HG02852 (cell line): ENCODE measurements around the gene MSANTD3.

Source experiments
- ATAC-seq: cut with Tn5 transposase; IDR thresholded peaks from one replicate; pipeline ENCODE4 v1.9.1; 2021; ENCODE audit warnings: mild to moderate bottlenecking, moderate library complexity; ENCODE audit not compliant: unreplicated experiment

The MSANTD3 gene

DNA sequence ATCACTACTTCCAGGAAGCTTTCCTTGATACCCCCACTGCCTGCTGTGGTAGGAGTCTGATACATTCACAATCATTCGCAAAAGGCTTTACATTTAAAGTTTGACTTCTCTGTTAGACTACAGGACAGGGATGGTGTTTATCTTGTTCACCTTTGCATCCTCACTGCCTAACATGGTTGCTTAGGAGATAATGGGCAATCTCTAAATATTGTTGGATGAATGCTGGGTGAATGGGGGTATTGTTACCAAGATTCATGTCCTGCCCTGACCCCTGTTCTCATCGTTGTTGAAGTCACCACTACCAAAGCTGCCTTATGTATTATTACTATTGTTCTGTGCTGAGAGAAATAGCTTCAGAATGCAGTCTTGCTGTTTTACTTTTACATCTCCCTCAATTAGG, 38.3 kb downstream of the MSANTD3 start:
- no peak for ATAC-seq

GRCh38 chr9:100465761-100466160, 38.8 kb downstream of the MSANTD3 start:
- ATAC-seq = no peak

GRCh38 chr9:100466171-100466828, 39.4 kb downstream of the MSANTD3 start:
- ATAC-seq = no peak

- ATAC-seq = no peak
Measured at GRCh38 chr9:100466829-100467221, 39.9 kb downstream of the MSANTD3 start.

DNA sequence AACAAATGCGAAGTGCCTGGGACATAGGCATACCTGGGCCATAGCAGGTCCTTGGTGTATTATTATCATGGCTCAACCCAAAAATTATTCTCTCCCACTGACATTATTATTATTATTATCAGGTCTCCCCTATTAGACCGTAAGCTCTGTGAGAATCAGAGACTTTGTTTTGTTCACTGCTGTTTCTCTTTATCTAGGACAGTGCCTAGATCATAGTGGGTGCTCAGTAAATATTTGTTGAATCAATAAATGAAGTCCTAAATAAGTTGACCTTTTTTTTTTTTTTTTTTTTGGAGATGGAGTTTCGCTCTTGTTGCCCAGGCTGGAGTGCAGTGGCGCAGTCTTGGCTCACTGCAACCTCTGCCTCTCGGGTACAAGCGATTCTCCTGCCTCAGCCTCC, 41.1 kb downstream of the MSANTD3 start:
- ATAC-seq = no peak

DNA sequence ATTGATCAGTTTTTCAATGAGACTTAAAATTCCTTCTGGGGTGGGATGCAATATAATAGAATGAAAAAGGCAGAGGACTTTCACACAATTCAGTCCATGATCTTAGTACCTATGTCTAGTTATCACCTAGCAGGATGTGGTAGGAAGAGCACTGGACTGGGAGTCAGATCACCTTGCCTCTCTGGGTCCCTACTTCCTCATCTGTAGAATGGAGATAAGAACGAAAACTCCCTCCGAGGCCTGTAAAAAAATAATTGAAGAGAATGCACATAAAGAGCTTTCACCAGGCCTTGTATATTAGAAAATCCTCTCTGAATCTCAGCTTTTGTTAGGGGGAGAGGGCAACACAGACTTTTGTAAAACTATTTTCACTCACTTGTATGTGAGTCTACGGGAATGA, 45.3 kb downstream of the MSANTD3 start:
- ATAC-seq = no peak

- peak; percentile 59 for ATAC-seq
Measured at GRCh38 chr9:100472788-100473275, 45.9 kb downstream of the MSANTD3 start, which contains the start of gene TMEFF1. TSS of gene TMEFF1 (plus strand) at chr9:100473149. CDS start at chr9:100473545, 396 bp downstream.

DNA sequence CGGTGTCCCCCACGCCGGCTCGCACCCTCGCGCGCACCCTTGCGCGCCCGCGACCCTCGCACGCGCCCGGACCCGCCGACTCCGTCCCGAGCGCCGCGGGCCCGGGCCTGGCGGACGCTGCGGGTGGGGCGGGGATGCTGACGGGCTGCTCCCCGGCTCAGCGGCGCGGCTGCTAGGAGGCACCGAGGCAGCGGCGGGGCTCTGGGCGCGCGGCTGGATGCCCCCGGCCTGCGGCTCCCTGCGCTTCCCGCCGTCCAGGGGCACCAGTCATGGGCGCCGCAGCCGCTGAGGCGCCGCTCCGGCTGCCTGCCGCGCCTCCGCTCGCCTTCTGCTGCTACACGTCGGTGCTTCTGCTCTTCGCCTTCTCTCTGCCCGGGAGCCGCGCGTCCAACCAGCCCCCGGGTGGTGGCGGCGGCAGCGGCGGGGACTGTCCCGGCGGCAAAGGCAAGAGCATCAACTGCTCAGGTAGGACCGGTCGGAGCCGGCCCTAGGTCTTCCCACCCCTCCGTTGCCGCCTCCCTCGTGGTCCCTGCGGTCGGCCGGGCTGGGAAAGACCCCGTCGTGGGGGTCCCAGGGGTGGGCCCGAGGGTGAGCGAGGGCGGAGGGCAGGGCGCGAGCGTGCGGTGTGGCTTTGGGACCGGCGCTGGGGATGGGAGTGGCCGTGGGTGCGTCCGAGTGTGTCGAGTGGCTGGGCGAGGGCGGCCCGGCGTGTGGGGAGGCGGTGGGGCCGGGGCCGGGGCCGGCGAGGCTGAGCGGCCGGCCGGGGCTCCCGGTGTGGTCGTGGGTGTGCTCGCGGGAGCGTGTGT, 46.5 kb downstream of the MSANTD3 start:
- ATAC-seq = peak; percentile 68

DNA sequence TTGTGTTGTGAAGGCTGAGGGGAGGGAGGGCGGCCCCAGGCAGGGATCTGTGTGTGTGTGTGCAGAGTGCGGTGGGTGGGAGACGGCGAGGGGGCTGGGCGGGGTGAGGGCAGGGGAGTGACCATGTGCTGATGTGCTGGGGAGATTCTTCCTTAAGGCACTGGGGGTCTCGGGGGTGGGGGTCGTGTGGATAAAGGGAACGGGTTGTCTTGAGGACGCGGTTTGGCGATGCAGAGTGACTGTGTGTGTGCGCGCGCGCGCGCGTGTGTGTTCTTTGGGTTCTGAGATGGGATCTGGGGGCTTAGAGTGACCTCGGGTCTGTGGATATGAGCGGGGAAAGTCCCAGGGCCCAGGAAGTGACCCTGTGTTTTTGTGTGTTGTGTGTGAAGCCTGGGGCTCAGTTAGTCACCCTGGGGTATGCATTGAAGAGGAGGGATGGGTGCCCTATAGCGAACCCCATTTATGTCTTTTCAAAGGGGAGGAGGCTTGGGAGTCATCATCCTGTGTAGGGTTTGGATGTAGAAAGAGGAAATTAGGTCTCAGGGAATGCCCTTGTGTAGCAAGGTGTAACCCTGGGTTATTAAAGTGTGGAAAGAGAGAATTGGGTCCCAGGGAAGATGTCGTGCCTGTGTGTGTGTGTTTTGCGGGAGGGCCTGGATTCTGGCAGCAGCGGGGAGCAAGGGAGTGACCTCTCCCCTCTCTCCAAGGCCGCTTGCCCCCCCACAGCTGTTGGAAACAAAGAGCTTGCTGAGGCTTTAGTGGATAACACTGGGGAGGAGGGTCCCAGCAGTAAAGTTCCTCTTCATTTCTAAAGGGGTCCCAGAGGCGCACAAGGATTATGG, 47.4 kb downstream of the MSANTD3 start:
- no peak for ATAC-seq

DNA sequence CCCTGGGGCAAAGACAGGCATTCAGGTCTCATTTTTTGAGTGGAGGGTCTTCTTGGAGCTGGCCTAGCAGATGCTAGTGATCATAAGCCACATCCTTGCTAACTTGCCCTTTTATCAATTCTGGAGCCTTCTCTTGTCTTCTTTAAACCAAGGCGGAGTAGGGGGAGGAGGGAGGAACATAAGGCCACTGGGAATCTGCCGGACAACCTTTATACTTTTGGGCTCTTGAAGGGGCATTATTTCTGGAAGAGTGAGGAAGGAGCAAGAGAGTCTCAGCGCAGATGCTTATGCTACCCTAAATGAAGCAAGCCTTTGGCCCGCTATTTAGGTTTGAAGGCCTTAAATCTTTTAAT, 48.0 kb downstream of the MSANTD3 start:
- no peak for ATAC-seq

DNA sequence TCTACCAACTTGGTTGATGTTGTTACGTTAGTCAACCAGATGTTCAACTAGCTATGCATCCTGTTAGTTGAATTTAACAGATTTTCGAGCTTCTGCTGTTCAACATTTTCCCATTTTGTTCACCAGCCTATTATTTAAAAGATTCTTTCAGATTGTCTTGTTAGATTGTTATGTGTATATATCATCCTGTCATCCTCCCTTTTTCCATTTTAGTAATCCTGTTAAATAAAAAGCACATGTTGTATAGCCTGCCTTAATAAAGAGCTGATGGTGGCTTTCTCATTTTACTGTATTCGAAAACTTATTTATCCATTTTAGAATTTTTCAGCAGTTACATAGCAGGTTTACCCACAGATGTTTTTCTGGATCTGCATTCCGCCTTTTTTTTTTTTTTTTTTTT, 50.3 kb downstream of the MSANTD3 start:
- ATAC-seq = no peak

- ATAC-seq = no peak
Measured at GRCh38 chr9:100478192-100478591, 51.2 kb downstream of the MSANTD3 start.

DNA sequence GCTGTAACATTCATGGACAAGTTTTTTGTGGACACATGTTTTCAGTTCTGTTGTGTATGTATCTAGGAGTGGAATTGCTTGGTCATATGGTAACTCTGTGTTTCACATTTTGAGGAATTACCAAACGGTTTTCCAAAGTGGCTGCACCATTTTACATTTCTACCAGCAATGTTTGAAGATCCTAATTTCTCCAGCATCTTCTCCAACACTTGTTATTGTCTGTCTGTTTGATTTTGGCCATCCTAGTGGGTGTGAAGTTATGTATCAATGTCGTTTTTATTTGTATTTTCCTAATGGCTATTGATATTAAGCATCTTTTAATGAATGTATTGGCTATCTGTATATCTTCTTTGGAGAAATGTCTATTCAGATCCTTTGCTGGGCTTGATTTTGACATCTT, 52.9 kb downstream of the MSANTD3 start:
- ATAC-seq = no peak

- ATAC-seq = no peak
Measured at GRCh38 chr9:100485196-100485595, 58.3 kb downstream of the MSANTD3 start.

- ATAC-seq = no peak
Measured at GRCh38 chr9:100486479-100487176, 59.7 kb downstream of the MSANTD3 start.

DNA sequence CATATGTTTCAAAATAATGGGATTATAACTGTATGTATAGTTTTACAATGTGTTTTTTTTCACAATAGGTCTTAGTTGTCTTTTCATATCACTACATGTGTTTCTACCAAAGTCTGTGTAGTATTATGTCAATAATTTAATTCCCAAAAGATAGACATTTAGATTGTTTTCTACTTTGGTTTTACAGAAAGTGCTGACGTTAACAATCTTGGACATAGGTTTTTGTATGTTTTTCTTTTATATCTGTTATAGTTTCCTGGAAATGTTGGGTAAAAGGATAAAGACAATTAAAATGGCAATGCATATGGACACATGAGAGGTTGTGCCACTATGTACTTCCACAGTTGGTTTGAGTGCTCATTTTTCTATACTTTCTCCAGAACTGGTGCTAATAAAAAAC, 61.2 kb downstream of the MSANTD3 start:
- no peak for ATAC-seq

DNA sequence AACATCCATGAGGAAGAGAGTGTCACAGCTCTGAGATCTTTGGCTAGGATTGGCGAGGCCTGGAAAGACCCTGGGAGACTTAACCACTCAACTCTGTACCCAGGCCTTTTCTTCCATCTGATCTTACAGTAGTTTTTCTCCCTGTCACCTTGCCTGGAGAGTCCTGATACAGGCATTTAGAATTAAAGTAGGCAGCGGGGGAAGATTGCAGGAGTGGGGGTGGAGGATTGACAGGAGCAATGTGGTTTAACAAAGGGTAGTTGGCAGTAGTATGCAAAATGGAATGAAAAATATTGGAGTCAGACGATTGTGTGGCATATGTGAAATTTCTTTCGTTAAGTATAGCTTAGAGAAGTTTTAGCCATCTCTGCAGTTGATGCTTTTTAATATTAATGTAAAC, 62.9 kb downstream of the MSANTD3 start:
- no peak for ATAC-seq

- ATAC-seq = no peak
Measured at GRCh38 chr9:100492952-100493351, 66.0 kb downstream of the MSANTD3 start.

DNA sequence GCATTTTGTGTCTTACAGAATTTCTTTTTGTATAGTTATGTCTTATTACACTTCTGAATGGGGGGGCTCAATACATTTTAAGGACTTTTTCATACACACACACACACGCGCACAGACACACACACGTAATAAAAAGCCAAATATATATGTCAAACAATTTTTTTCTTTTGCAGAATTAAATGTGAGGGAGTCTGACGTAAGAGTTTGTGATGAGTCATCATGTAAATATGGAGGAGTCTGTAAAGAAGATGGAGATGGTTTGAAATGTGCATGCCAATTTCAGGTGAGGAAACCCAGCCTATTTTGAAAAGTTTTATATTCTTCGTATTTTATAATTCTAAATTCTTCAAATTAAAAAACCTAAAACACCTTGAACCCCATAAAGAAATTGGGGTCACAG, 71.6 kb downstream of the MSANTD3 start:
- no peak for ATAC-seq

DNA sequence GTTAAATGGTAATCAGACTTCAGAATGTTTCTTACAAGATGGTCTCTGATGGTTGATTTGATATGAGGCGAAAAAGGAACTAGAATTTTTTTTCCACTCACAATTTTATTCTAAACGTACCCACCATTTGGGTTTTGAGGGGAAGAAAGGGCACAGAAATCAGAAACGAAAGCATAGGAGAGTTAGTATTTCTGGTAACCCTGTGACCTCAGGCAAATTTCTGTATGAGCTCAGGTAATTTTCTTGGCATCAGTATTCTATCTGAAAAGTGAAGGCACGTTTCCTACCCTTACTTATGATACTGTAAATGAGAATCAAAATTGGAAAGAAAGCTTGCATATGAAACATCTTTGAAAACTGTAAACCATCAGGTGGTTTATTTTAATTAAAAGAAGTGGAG, 72.5 kb downstream of the MSANTD3 start:
- ATAC-seq = no peak

DNA sequence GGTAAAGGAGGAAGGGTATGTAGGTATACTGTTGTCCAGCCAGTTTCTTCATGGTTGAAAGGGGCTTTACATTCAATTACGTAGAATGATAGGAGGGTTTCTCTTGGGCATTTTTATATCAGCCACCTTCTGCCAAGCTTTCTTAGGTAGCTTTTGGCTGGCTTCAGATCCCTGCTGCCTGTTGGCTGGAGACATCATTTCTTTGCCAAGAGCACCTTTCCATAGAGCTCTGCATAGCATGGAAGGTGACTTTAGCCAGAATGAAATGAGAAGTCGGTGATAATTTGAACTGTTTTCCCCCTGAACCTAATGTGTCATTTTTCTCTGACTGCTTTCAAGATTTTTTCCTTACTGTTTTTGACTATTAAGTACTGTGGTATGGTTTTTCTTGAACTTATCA, 72.9 kb downstream of the MSANTD3 start:
- no peak for ATAC-seq
